Measurements from ENCODE around the gene CTDSPL.

The CTDSPL gene

DNA sequence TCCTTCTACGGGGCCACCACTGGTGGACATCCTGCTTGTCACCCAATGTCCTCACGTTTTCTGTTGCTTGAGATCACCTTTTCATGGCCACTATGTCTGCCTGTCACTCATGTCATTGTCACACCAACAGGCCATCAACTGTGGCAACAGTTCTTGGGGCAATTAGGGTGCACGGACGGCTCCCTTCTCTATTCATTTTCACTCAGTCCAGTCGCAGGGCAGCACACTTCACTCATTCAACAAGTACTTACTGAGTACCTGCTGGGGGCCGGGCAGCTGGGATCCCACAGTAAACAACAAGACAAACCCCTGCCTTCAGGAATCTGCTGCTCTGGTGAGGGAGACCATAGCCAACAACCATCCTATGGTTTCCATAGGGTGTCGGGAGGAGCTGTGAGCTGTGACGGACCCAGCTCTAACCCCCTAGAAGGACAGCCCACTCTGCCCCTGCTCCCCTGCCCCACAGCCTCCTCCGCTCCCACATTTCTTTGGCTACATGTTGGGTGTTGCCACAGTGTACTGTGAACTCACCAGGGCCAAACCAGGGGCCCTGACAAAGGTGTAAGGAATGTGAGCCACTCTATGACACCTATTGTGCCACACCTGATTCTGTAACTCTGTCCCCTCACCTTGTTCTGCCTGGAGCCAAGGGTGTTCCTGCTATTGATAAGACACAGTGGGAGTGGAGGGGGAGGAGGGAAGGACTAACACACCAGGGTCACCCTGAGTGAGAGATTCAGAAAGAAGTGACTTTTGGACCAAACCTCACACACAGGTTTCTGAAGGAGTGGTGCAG lies 130.8 kb downstream of the CTDSPL start:
- Histone ChIP-seq H3K36me3 (ENCODE audit: control insufficient read depth in 2 of 2, insufficient read depth in 1 of 2, low read length in 2 of 2) (no peaks in the 10 kb centered on the region), H3K4me1 (ENCODE audit: control insufficient read depth, insufficient read depth, low read length) (no peaks in the 10 kb centered on the region), H3K9me3 (ENCODE audit: control insufficient read depth, insufficient read depth, low read depth, low read length) (no peaks in the 10 kb centered on the region), H3K4me3 (ENCODE audit: low read depth, low read length) (no peak overlapping the region), H3K27ac (ENCODE audit: extremely low read depth, low read depth, low read length) (no peak overlapping the region)
- ChIA-PET POLR2A (no interaction called here), CTCF (interaction anchor here (0.9 kb wide), 1 partner anchor 9 kb away, joined by 4 read pairs; no protein-coding TSS in a partner anchor)
- TF ChIP-seq ZNF16 (tag by site-specific recombination; IDR thresholded peaks at IDR 0.05; ENCODE audit: low read depth): no peak
- TF ChIP-seq ZNF211 (tag by site-specific recombination; IDR thresholded peaks at IDR 0.05; ENCODE audit: low read depth): no peak
- TF ChIP-seq, protein P1, sequence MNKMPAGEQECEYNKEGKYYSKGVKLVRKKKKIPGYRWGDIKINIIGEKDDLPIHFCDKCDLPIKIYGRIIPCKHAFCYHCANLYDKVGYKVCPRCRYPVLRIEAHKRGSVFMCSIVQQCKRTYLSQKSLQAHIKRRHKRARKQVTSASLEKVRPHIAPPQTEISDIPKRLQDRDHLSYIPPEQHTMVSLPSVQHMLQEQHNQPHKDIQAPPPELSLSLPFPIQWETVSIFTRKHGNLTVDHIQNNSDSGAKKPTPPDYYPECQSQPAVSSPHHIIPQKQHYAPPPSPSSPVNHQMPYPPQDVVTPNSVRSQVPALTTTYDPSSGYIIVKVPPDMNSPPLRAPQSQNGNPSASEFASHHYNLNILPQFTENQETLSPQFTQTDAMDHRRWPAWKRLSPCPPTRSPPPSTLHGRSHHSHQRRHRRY (tag by site-specific recombination; IDR thresholded peaks at IDR 0.05): no peak
- no peak for TF ChIP-seq ZFP3 (tag by site-specific recombination; IDR thresholded peaks at IDR 0.05; ENCODE audit: low read depth)
- no peak for TF ChIP-seq MYNN (tag by site-specific recombination; IDR thresholded peaks at IDR 0.05; ENCODE audit: borderline replicate concordance)
- TF ChIP-seq, protein P2, sequence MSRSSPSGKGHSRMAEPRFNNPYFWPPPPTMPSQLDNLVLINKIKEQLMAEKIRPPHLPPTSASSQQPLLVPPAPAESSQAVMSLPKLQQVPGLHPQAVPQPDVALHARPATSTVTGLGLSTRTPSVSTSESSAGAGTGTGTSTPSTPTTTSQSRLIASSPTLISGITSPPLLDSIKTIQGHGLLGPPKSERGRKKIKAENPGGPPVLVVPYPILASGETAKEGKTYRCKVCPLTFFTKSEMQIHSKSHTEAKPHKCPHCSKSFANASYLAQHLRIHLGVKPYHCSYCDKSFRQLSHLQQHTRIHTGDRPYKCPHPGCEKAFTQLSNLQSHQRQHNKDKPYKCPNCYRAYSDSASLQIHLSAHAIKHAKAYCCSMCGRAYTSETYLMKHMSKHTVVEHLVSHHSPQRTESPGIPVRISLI (tag by site-specific recombination; IDR thresholded peaks at IDR 0.05): no peak
- no peak for TF ChIP-seq GLI2 (tag by site-specific recombination; IDR thresholded peaks at IDR 0.05; ENCODE audit: borderline replicate concordance, low read depth)
- no peak for TF ChIP-seq ZSCAN23 (tag by site-specific recombination; IDR thresholded peaks at IDR 0.05)
- TF ChIP-seq KLF9 (tag by site-specific recombination; IDR thresholded peaks at IDR 0.05; ENCODE audit: low read depth): no peak
- no peak for TF ChIP-seq ZBTB21 (tag by site-specific recombination; IDR thresholded peaks at IDR 0.05)
- no peak for TF ChIP-seq GLI4 (tag by site-specific recombination; IDR thresholded peaks at IDR 0.05)
- TF ChIP-seq ZNF394 (tag by site-specific recombination; IDR thresholded peaks at IDR 0.05; ENCODE audit: borderline replicate concordance): no peak
- TF ChIP-seq KLF7 (tag by site-specific recombination; IDR thresholded peaks at IDR 0.05; ENCODE audit: borderline replicate concordance): no peak
- TF ChIP-seq WT1 (tag by site-specific recombination; IDR thresholded peaks at IDR 0.05): no peak

DNA sequence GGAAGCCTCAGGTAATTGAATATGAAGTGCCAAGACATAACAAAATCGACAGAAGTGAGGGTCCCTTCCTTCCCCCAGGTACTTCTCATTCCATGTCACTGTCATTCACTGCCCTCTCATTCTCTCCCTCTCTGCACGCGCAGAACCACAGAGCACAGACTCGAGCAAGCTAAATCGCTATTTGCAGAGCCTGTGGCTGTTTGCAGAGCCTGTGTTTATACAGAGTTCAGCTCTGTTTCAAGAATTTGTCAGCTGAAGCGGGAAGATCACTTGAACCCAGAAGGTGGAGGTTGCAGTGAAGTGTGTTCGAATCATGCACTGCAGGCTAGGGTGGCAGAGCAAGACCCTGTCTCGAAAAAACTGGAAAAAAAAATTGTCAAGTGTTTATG lies 131.4 kb downstream of the CTDSPL start:
- ChIA-PET POLR2A (no interaction called here), CTCF (no interaction called here)
- TF ChIP-seq HOXC10 (CRISPR knock-in tag; IDR thresholded peaks at IDR 0.05): no peak
- no peak for TF ChIP-seq ZNF391 (tag by site-specific recombination; IDR thresholded peaks at IDR 0.05; ENCODE audit: borderline replicate concordance, low read depth)
- TF ChIP-seq, protein P3, sequence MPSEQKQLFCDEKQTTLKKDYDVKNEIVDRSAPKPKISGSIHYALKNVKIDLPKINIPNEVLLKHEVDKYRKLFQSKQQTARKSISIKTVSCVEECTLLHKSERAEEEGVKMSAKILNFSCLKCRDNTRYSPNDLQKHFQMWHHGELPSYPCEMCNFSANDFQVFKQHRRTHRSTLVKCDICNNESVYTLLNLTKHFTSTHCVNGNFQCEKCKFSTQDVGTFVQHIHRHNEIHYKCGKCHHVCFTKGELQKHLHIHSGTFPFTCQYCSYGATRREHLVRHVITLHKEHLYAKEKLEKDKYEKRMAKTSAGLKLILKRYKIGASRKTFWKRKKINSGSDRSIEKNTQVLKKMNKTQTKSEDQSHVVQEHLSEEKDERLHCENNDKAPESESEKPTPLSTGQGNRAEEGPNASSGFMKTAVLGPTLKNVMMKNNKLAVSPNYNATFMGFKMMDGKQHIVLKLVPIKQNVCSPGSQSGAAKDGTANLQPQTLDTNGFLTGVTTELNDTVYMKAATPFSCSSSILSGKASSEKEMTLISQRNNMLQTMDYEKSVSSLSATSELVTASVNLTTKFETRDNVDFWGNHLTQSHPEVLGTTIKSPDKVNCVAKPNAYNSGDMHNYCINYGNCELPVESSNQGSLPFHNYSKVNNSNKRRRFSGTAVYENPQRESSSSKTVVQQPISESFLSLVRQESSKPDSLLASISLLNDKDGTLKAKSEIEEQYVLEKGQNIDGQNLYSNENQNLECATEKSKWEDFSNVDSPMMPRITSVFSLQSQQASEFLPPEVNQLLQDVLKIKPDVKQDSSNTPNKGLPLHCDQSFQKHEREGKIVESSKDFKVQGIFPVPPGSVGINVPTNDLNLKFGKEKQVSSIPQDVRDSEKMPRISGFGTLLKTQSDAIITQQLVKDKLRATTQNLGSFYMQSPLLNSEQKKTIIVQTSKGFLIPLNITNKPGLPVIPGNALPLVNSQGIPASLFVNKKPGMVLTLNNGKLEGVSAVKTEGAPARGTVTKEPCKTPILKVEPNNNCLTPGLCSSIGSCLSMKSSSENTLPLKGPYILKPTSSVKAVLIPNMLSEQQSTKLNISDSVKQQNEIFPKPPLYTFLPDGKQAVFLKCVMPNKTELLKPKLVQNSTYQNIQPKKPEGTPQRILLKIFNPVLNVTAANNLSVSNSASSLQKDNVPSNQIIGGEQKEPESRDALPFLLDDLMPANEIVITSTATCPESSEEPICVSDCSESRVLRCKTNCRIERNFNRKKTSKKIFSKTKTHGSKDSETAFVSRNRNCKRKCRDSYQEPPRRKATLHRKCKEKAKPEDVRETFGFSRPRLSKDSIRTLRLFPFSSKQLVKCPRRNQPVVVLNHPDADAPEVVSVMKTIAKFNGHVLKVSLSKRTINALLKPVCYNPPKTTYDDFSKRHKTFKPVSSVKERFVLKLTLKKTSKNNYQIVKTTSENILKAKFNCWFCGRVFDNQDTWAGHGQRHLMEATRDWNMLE (tag by site-specific recombination; conservative IDR thresholded peaks at IDR 0.05; ENCODE audit: low read depth): no peak
- peak; percentile 92 for TF ChIP-seq ZSCAN16 (tag by site-specific recombination; IDR thresholded peaks at IDR 0.05)
- H3K36me3 ChIP-seq (ENCODE audit: control insufficient read depth in 2 of 2, insufficient read depth in 1 of 2, low read length in 2 of 2): no peaks in the 10 kb centered on the region
- no peaks in the 10 kb centered on the region for H3K4me1 ChIP-seq (ENCODE audit: control insufficient read depth, insufficient read depth, low read length)
- no peaks in the 10 kb centered on the region for H3K9me3 ChIP-seq (ENCODE audit: control insufficient read depth, insufficient read depth, low read depth, low read length)
- no peak overlapping the region for H3K27ac ChIP-seq (ENCODE audit: extremely low read depth, low read depth, low read length)
- no peak overlapping the region for H3K4me3 ChIP-seq (ENCODE audit: low read depth, low read length)
